Neutrophil (primary cell): ENCODE data around the gene M1AP.
"Not testable (repeated sequence)": the region's sequence is repeated elsewhere in the genome, so short reads cannot be mapped to it uniquely, and the experiment has no call there.

ENCODE experiments used
- H3K27ac ChIP-seq: fragments of 200-600 bp; sonication (generic); 2 replicates; pipeline ENCODE4 v1.5.1; 2016; ENCODE audit warnings: mild to moderate bottlenecking, moderate library complexity
- H3K27me3 ChIP-seq: fragments of 200-600 bp; sonication (generic); 2 replicates; pipeline ENCODE4 v1.6.0; 2016; ENCODE audit warnings: mild to moderate bottlenecking
- H3K36me3 ChIP-seq: fragments of 200-600 bp; sonication (generic); 2 replicates; pipeline ENCODE4 v1.5.1; 2017
- H3K4me1 ChIP-seq, 2 experiments: fragments of 200-600 bp in 1 of 2; sonication (generic) in 1 of 2; 1 replicate in 1 of 2; 2 replicates in 1 of 2; pipeline versions ENCODE4 v1.5.1 to v1.6.1; 2013 to 2016; ENCODE audit warnings: low read depth in 1 of 2, low read length in 1 of 2, mild to moderate bottlenecking in 1 of 2, moderate library complexity in 1 of 2; ENCODE audit not compliant: control insufficient read depth in 1 of 2, insufficient read depth in 1 of 2
- H3K4me3 ChIP-seq, 2 experiments: fragments of 200-600 bp in 1 of 2; sonication (generic) in 1 of 2; 1 replicate in 1 of 2; 2 replicates in 1 of 2; pipeline ENCODE4 v1.5.1; 2013 to 2016; ENCODE audit warnings: low read depth in 1 of 2, low read length in 1 of 2, mild to moderate bottlenecking in 1 of 2, moderate library complexity in 1 of 2
- H3K9me3 ChIP-seq: fragments of 200-600 bp; sonication (generic); 2 replicates; pipeline ENCODE4 v1.5.1; 2016
- CTCF ChIP-seq: fragments of 200-600 bp; sonication (generic); IDR thresholded peaks from 2 replicates; pipeline ENCODE4 v1.5.1; 2016; ENCODE audit warnings: antibody characterized with exemption

M1AP gene

GRCh38 chr2:74562126-74562775 lies 85.9 kb downstream of the M1AP start:
- H3K27me3 ChIP-seq, result no peaks in the 10 kb centered on the region
- peak overlapping the region; percentile 18 for H3K27ac ChIP-seq
- peaks cover 46% of the 10 kb centered on the region in 2 experiments for H3K4me1 ChIP-seq
- no peak overlapping the region for H3K4me3 ChIP-seq
- H3K9me3 ChIP-seq, result no peaks in the 10 kb centered on the region
- no peak for TF ChIP-seq CTCF
- peaks cover 8% of the 10 kb centered on the region for H3K36me3 ChIP-seq

- Histone ChIP-seq H3K36me3 (peaks cover 18% of the 10 kb centered on the region), H3K4me1 (peaks cover 58 to 59% of the 10 kb centered on the region in 2 experiments), H3K27ac (peak overlapping the region; percentile 85)
- not testable (repeated sequence) for H3K9me3 ChIP-seq, H3K4me3 ChIP-seq, H3K27me3 ChIP-seq
These were observed 87.1 kb downstream of the M1AP start for GRCh38 chr2:74561022-74561421.

DNA sequence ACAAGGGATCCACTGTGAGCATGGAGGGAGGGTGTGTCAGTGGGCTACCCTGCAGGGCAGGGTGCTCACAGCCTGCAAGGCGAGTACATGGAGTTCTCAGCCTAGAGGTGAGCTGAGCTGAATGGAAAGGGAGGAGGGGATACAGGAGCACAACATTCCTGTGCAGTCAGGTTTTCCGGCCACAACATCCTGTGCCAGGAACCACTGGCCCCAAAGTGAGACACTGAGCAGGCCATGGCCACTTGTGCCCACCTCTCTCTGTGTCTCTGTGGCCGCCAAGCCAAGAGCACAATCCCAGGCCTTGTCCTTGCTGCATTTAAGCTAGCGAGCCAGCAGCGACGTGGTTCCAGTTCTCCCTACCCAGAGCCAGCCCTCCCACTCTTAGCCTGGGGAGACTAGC lies 87.5 kb downstream of the M1AP start:
- Histone ChIP-seq H3K4me1 (peaks cover 63% of the 10 kb centered on the region in 2 experiments), H3K27me3 (no peaks in the 10 kb centered on the region), H3K36me3 (peaks cover 18% of the 10 kb centered on the region), H3K9me3 (no peaks in the 10 kb centered on the region), H3K4me3 (no peak overlapping the region), H3K27ac (peak overlapping the region; percentile 85)
- TF ChIP-seq CTCF, result no peak

DNA sequence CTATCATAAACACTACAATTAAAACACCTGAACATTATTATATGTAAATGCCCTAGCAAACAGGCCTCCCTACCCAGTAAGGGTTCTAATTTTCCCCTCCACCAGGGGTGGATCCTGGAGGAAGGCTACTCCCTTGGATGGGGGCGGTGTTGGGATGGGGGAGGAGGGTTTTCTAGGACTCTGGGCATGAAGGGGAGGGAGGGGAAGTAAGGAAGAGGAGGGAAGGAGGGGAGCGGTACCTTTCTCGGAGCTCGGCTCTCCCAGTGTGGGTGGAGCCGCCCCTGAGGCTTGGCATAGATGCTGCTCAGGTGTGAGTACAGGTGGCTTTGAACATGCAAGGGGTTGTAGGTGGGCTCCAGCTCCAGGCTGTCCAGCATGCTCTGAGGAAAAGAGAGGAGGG lies 88.2 kb downstream of the M1AP start:
- Histone ChIP-seq H3K27me3 (no peaks in the 10 kb centered on the region), H3K27ac (peak overlapping the region; percentile 85), H3K4me1 (peaks cover 65 to 68% of the 10 kb centered on the region in 2 experiments), H3K4me3 (no peak overlapping the region), H3K36me3 (peaks cover 18% of the 10 kb centered on the region), H3K9me3 (no peaks in the 10 kb centered on the region)
- no peak for TF ChIP-seq CTCF

DNA sequence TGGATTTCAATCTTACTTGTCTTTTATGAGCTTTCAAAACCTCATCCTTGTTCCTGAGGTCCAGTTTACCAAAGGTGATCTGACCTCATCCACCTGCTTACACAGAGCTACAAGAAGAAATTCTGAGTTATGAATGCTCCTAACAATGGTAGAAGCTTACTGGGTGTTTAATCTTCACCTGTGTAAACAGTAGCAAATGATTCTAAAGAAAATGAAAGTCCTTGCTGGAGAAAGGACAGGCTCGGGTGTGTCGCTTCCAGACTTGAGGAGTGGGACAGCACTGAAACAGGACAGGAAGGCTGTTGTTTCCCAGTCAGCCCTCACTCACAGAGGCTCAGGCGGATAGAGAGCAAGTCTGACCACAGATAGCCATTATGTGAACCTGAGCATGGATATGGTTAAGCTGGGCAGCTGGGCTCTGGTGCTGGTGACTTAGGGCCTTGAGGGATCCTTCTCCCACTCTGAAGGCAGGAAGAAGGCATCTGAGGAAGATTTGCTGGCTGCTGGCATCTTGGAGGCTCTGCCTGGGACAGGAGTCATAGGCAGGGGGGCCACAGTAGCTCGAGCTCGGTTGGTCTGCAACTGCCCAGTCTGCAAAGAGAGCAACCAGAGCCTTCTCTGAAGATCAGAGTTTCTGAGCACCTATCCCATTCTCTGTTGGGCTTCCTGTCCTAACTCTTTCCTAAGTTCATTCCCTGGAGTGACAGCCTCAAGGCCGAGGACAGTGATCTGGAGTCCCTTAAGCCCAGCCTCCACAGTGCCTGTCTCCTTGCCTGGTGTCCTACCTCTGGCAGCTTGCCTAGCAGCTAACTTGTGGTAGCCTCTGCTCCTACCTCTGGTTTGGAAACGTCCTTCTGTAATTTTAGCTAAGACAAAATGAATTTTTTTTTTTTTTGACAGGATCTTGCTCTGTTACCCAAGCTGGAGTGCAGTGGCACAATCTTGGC lies 89.6 kb downstream of the M1AP start:
- Histone ChIP-seq H3K36me3 (peaks cover 18% of the 10 kb centered on the region), H3K27me3 (no peaks in the 10 kb centered on the region), H3K4me1 (peaks cover 69 to 74% of the 10 kb centered on the region in 2 experiments), H3K27ac (peak overlapping the region; percentile 85), H3K4me3 (no peak overlapping the region), H3K9me3 (no peaks in the 10 kb centered on the region)
- TF ChIP-seq CTCF, result no peak

GRCh38 chr2:74556831-74557370 lies 91.2 kb downstream of the M1AP start:
- H3K27me3 ChIP-seq, result no peaks in the 10 kb centered on the region
- no peaks in the 10 kb centered on the region for H3K9me3 ChIP-seq
- H3K4me1 ChIP-seq, result peaks cover 67 to 72% of the 10 kb centered on the region in 2 experiments
- H3K4me3 ChIP-seq, result peak overlapping the region; percentile 4 to 92
- TF ChIP-seq CTCF, result no peak
- peak overlapping the region; percentile 85 for H3K27ac ChIP-seq
- peaks cover 18% of the 10 kb centered on the region for H3K36me3 ChIP-seq
